Activated CD4-positive, alpha-beta T cell treated with anti-CD3 and anti-CD28 coated beads, Interleukin-2, amount 10 ng/mL, durations not matched to agents 24 days and 14 days (primary cell): ENCODE measurements around the gene SSR4. TPM values are rescaled to one million over a fixed set of nuclear protein-coding genes. Genes with fewer than 3 reads are reported as not detected.
"Not testable (repeated sequence)": the region's sequence is repeated elsewhere in the genome, so short reads cannot be mapped to it uniquely, and the experiment has no call there.

Experiments used
- DNase-seq: peaks from one replicate; pipeline ENCODE4 v3.0.0; 2022
- H3K27ac Mint-ChIP-seq: one replicate; pipeline ENCODE4 v1.8.0; 2022; ENCODE audit warnings: mild to moderate bottlenecking, mixed read lengths
- H3K27me3 Mint-ChIP-seq: one replicate; pipeline ENCODE4 v1.8.0; 2022; ENCODE audit warnings: mixed read lengths
- H3K36me3 Mint-ChIP-seq: one replicate; pipeline ENCODE4 v1.8.0; 2022; ENCODE audit warnings: low read depth, mild to moderate bottlenecking, mixed read lengths
- H3K4me1 Mint-ChIP-seq: one replicate; pipeline ENCODE4 v1.8.0; 2021; ENCODE audit warnings: mixed read lengths
- H3K4me3 Mint-ChIP-seq: one replicate; pipeline ENCODE4 v1.8.0; 2022; ENCODE audit warnings: mild to moderate bottlenecking, moderate library complexity, mixed read lengths
- H3K9me3 Mint-ChIP-seq: one replicate; pipeline ENCODE4 v1.8.0; 2021; ENCODE audit warnings: mixed read lengths
- intact Hi-C: fragments of 100-400 bp; cut with micrococcal nuclease; formaldehyde crosslinking; loops from one replicate; pipeline ENCODE4 v1.15.1; 2023
- total RNA-seq: library from RNA; stranded (reverse); gene quantifications from 2 replicates; pipeline ENCODE4 v1.2.3, GENCODE V29; 2022

SSR4 gene
- 265 and 277 TPM in 2 replicates for total RNA-seq

DNA sequence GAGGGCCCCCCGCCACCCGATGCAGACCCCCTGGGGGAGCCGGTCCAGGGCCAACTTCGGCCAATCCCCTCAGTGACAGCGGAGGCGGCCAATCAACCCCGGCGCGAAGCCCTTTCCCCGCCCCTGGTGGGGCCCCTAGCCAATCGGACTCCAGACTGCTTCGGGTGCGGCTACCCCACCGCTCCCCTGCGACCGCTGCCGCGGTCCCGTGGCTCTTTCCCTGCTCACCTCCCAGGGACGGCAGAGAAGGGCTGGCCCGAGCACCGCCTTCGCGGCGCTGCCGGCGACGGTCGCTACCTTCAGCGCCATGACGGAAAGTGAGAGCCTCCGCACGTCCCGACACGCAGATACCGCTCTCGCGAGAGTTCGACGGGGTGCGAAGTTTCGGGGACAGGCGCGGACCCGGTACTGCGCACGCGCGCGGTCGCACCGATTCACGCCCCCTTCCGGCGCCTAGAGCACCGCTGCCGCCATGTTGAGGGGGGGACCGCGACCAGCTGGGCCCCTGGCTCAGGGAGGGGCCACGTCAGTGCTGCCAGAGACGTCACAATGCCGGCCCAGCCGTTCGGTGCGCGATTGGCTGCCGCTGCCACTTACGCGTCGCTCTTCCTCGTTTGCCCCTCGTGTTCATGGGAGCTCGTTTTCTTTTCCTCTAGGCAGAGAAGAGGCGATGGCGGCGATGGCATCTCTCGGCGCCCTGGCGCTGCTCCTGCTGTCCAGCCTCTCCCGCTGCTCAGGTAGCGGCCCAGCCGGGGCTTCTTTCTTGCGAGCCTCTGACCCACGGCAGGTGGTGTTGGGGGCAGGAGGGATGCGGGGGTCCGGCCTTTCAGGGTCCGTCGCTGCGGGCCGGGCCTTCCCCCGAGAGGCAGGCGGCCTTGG lies at the start of gene SSR4, which contains the start of gene IDH3G:
Gene SSR4 (plus strand): TSS at position 651 of the 879 bp plus-strand sequence. CDS start 20 bp downstream, at position 671.
Gene IDH3G (minus strand): TSS at position 358 of the 879 bp plus-strand sequence. CDS start 49 bp downstream, at position 309.
- Mint-ChIP-seq H3K4me3 (peak within 1 kb of the TSS; percentile 90), H3K27ac (peak within 1 kb of the TSS; percentile 93), H3K4me1 (peaks cover 11% of the 10 kb centered on the region), H3K9me3 (no peaks in the 10 kb centered on the region), H3K36me3 (peaks cover 30% of the 10 kb centered on the region), H3K27me3 (no peaks in the 10 kb centered on the region)
- peak; percentile 97 for DNase-seq
- intact Hi-C loops, result loop anchor here (2.0 kb wide), 1 partner anchor 133 kb away; the partner anchor contains the start of gene ARHGAP4

DNA sequence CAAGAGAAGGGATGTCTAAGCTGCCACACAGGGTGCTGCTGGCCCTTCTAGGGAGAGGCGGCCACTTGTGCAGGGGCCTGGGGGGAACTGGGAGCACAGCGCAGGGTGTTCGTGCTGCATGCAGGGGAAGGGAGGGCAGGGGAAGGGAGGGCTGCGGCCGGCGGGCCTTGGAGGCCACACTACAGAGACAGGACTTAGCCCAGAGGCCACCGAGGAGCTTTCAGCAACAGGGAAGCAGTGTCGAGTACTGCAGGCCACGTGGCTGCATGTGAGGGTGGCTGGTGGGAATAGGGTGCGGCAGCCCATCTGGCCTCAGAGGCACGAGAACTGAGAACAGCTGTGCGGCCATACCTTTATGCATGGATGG lies 49.4 kb upstream of the SSR4 start:
- H3K9me3 Mint-ChIP-seq, result not testable (repeated sequence)
- H3K4me1 Mint-ChIP-seq, result peaks cover 10% of the 10 kb centered on the region

DNA sequence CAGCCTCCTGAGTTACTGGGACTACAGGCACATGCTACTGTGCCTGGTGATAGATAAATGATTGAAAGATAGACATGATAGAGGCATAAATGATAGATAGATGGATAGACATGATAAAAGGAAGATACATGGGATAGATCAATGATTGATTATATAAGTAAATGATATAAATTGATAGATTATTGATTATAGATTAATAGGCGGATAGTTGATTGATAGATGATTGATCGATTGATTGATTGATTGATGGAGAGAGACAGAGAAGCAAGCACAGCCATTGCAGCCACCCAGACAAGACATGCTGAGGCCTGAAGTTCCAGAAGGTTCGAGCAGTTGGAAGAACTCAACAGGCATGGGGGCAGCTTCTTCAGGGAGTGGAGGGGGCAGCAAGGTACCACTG lies 48.1 kb upstream of the SSR4 start:
- H3K36me3 Mint-ChIP-seq, result no peaks in the 10 kb centered on the region
- intact Hi-C loops, result no loop called here
- peaks cover 20% of the 10 kb centered on the region for H3K27me3 Mint-ChIP-seq
- no peak overlapping the region for H3K27ac Mint-ChIP-seq
- no peak overlapping the region for H3K4me3 Mint-ChIP-seq
- H3K9me3 Mint-ChIP-seq, result no peaks in the 10 kb centered on the region
- no peaks in the 10 kb centered on the region for H3K4me1 Mint-ChIP-seq
- DNase-seq, result no peak

More for the DNA sequence above, 49.4 kb upstream of the SSR4 start:
- DNase-seq, H3K36me3 Mint-ChIP-seq, intact Hi-C loops, H3K27ac Mint-ChIP-seq, H3K4me3 Mint-ChIP-seq: not testable (repeated sequence)
- peaks cover 19% of the 10 kb centered on the region for H3K27me3 Mint-ChIP-seq

DNA sequence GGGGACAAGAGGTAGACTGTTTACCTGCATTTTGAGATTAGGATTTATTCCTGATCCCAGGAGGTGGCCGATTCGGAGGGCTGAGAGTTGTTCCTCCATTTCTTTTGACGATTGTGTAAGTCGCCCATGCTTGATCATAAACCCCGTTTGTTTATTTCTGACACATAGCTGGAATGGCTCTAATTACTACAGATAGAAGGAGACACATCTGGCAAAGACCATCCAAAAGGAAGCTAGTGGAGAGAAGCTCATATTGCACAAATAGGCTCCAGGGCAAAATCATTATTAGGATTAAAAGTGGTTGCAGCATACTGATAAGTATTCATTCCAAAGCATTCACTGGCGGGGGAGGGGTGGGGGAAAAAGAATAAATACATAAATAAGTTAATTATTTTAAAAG lies 47.5 kb upstream of the SSR4 start:
- H3K36me3 Mint-ChIP-seq, DNase-seq, H3K9me3 Mint-ChIP-seq, H3K4me1 Mint-ChIP-seq, H3K4me3 Mint-ChIP-seq, H3K27ac Mint-ChIP-seq, intact Hi-C loops: not testable (repeated sequence)
- H3K27me3 Mint-ChIP-seq, result peaks cover 20% of the 10 kb centered on the region

DNA sequence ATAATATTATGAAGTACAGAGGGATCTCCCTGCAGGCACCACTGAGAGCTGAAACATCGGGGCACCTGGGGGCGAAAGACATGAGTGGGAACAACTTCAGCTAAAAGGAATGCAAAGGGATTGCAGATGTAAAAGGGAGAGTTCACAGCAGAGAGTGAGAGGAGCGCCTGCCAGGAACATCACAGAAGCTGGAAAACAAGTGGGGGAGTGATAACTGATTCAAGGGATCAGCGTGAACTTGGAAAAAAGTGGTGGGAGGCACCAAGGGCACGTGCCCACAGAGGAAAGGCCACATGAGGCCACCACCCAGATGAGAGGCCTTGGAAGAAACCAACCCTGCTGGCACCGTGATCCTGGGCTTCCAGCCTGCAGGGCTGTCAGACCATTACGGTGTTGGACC lies 45.5 kb upstream of the SSR4 start:
- H3K27ac Mint-ChIP-seq, H3K9me3 Mint-ChIP-seq, H3K4me3 Mint-ChIP-seq, H3K4me1 Mint-ChIP-seq, intact Hi-C loops, DNase-seq, H3K36me3 Mint-ChIP-seq: not testable (repeated sequence)
- H3K27me3 Mint-ChIP-seq, result peaks cover 23% of the 10 kb centered on the region

DNA sequence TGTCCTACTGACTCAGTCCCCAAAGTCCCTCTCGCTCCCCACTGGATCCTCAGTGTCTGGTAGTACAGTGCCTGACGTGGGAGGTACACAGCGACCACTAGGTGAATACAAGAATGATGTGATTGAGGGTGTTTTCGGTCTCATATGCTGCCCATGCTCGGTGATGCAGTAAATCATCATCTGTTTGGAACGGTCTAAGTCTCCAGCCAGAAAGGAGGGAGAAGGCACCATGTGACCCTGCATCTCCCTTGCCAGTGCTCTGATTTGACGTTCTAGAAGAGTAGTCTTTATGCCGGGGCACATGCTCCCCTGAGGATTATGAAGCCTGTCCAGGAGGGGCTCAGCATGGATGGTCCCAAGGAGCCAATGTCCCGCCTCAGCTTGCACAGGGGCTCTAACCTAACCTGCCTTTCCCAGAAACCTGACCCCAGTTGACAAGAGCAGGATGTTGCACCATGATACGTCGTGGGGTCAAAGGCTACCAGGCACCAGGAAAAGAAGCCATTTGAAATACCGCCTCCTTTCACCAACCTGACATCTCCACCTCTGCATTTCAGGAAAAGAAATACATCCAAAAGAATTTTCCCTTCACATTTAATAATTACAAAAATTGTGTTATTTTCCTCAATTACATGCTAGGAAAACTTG lies 44.2 kb upstream of the SSR4 start:
- H3K27me3 Mint-ChIP-seq, result peaks cover 19% of the 10 kb centered on the region
- H3K4me3 Mint-ChIP-seq, result no peak overlapping the region
- no peaks in the 10 kb centered on the region for H3K4me1 Mint-ChIP-seq
- DNase-seq, result no peak
- no peak overlapping the region for H3K27ac Mint-ChIP-seq
- no peaks in the 10 kb centered on the region for H3K9me3 Mint-ChIP-seq
- intact Hi-C loops, result no loop called here
- H3K36me3 Mint-ChIP-seq, result no peaks in the 10 kb centered on the region

DNA sequence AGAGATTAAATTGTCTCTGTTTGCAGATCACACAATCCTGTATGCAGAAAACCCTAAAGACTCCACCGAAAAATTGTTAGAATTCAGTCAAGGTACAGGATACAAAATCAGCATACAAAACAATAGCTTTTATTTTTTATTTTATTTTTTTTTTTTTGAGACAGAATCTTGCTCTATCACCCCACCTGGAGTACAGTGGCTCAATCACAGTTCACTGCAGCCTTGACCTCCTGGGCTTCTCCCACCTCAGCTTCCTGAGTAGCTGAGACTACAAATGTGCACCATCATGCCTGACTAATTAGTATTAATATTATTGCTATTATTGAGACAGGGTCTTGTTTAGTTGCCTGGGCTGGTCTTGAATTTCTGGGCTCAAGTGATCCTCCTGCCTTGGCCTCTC lies 39.3 kb upstream of the SSR4 start:
- H3K9me3 Mint-ChIP-seq, result no peaks in the 10 kb centered on the region
- intact Hi-C loops, result no loop called here
- no peaks in the 10 kb centered on the region for H3K4me1 Mint-ChIP-seq
- no peak overlapping the region for H3K4me3 Mint-ChIP-seq
- H3K36me3 Mint-ChIP-seq, result no peaks in the 10 kb centered on the region
- H3K27me3 Mint-ChIP-seq, result peaks cover 13% of the 10 kb centered on the region
- no peak overlapping the region for H3K27ac Mint-ChIP-seq
- no peak for DNase-seq

DNA sequence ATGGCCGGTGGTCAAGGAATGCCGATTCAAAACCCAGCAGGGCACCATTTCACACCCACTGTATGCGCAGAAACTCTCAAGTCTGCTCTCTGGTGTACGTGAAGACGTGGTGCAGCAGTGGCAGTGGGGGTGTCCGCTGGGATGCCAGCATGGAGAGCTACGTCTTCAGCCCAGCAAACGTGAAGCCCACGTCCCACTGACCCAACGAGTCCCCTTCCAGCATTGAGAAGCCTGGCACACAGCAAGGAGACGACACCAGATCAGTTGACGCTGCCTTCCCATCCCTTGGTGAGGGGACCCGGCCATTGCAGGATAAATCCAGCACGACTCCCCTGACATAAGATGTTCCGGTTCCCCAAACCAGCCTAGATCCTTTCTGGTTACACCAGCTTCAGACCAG lies 32.6 kb upstream of the SSR4 start:
- H3K4me3 Mint-ChIP-seq, result no peak overlapping the region
- H3K9me3 Mint-ChIP-seq, result no peaks in the 10 kb centered on the region
- H3K27me3 Mint-ChIP-seq, result peaks cover 6% of the 10 kb centered on the region
- intact Hi-C loops, result no loop called here
- H3K36me3 Mint-ChIP-seq, result no peaks in the 10 kb centered on the region
- peaks cover 6% of the 10 kb centered on the region for H3K4me1 Mint-ChIP-seq
- no peak overlapping the region for H3K27ac Mint-ChIP-seq
- no peak for DNase-seq

DNA sequence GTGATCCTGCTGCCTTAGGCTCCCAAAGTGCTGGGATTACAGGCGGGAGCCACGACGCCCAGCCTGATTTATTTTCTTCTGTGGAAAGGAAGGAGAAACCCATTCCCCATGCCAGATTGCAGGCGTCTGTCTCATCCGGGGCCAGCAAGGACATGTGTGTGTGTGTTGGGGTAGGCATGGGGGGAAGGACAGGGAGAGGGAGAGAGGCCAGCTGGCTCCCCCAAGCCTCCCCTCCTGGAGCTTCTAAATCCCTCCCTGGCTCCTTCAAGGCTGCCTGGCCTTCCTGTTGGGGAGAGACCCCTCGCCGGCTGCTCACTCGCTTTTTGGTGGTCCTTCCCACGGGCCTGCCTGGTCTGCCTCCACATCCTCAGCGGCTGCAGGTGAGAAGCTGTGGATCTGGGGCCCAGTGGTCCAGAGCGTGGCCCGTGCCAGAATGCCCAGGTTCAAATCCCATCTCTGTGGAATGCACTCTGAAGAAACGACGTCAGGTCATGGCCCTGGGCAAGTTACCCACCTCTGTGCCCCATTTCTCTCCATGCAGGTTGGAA lies 31.8 kb upstream of the SSR4 start:
- Mint-ChIP-seq H3K9me3 (no peaks in the 10 kb centered on the region), H3K36me3 (no peaks in the 10 kb centered on the region), H3K4me3 (no peak overlapping the region)

DNA sequence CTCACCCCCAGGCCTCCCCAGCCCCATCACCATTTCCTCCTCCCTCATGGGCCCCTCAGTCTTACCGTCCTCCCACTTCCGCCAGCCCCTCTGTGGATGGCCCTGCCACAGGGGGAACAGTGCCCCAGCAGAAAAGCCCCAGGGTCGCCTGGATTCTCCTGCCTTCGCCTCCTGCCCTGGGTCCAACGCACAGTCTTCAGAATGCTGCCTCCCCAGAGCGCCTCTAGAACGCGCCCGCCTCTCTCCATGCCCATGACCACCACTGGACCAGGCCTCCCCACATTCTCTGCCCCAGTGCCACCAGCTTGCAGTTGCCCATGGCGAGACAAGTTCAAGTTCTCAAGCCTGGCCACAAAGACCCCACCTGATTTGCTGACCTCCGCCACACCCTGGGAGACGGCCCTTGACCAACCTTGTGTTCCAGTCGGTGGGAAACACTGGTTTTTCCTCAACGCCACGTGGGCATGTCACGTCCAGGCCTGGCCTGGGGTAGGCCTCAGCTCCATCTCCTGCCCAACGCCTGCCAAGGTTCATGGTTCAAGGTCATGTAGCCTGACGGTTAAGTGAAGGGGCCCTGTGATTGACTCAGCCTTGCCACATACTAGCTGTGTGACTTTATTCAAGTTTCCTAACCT lies 31.1 kb upstream of the SSR4 start:
- Mint-ChIP-seq H3K36me3 (no peaks in the 10 kb centered on the region), H3K9me3 (no peaks in the 10 kb centered on the region), H3K27me3 (no peaks in the 10 kb centered on the region), H3K4me3 (no peak overlapping the region), H3K4me1 (peaks cover 6% of the 10 kb centered on the region), H3K27ac (no peak overlapping the region)
- intact Hi-C loops, result no loop called here
- no peak for DNase-seq

More for the DNA sequence above, 31.8 kb upstream of the SSR4 start:
- Mint-ChIP-seq H3K27ac (no peak overlapping the region), H3K27me3 (peaks cover 2% of the 10 kb centered on the region), H3K4me1 (peaks cover 6% of the 10 kb centered on the region)
- DNase-seq, result no peak
- intact Hi-C loops, result no loop called here

DNA sequence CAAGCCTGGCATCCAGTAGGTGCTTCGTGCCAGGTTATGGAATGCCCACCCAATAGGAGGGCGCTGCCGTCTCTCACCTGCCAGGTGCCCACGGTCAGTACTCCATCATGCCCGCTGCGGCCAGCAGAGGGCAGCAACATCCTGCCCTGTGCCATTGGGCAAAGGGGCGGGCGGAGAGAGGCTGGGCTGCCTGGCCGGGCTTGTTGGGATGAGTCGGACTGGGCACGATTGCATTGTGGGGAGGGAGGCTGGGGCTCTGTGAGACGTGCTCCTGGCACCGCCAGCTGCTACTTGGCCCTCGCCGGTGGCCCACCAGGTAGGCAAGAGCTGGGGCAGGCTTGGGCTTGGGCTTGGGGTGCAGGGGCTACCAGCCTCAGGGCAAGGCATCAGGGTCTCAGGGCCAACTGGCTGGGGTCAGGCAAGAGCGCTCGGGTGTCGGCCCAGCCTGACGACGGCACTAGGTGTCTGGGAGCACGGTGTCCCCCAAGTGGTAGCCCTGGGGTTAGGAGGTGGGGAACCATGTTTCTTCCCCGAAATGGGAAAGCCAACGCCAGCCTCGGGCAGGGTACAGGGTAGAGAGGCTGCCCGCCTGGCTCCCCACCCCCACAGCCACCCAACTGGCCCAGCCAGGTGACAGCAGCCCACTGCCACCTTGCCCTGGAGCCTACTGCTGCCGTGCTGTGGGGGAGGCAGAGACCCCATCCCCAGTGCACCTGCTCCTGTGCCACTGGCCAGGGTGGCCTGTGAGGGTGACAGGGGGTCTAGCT lies 30.3 kb upstream of the SSR4 start, which contains the start of gene PLXNB3:
Gene PLXNB3 (plus strand): TSS at position 261 of the 767 bp plus-strand sequence. CDS start 1,287 bp downstream, outside the sequence.
- intact Hi-C loops, result loop anchor here (1.0 kb wide), 2 partner anchors 160 to 189 kb away; no protein-coding TSS in a partner anchor
- no peak within 1 kb of the TSS for H3K4me3 Mint-ChIP-seq
- H3K36me3 Mint-ChIP-seq, result no peaks in the 10 kb centered on the region
- H3K27ac Mint-ChIP-seq, result no peak within 1 kb of the TSS
- H3K4me1 Mint-ChIP-seq, result peaks cover 6% of the 10 kb centered on the region
- DNase-seq, result peak; percentile 92
- H3K27me3 Mint-ChIP-seq, result no peaks in the 10 kb centered on the region
- H3K9me3 Mint-ChIP-seq, result no peaks in the 10 kb centered on the region

DNA sequence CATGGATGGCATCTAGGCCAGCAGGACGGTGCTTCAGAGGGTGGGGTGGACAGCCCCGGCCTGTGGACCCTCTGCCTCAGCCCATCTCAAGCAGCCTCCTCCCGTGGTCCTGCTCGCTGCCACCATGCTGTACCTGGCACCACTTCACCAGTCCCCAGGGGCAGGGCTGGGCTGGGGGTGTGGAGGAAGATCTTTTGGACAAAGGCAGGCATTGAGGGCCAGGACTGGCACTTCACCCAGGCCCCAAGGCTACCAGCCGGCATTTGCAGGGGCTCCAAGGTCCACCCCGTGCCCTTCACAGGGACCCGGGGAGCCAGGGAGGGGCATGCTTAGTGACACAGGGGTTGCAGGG lies 29.7 kb upstream of the SSR4 start:
- Mint-ChIP-seq H3K36me3 (no peaks in the 10 kb centered on the region), H3K27me3 (no peaks in the 10 kb centered on the region), H3K4me3 (no peak overlapping the region), H3K27ac (no peak overlapping the region), H3K4me1 (peaks cover 6% of the 10 kb centered on the region), H3K9me3 (no peaks in the 10 kb centered on the region)
- DNase-seq, result no peak
- intact Hi-C loops, result loop anchor here (1.0 kb wide), 2 partner anchors 160 to 189 kb away; no protein-coding TSS in a partner anchor
